Measurements from ENCODE around the gene ADARB2.

Gene ADARB2

DNA sequence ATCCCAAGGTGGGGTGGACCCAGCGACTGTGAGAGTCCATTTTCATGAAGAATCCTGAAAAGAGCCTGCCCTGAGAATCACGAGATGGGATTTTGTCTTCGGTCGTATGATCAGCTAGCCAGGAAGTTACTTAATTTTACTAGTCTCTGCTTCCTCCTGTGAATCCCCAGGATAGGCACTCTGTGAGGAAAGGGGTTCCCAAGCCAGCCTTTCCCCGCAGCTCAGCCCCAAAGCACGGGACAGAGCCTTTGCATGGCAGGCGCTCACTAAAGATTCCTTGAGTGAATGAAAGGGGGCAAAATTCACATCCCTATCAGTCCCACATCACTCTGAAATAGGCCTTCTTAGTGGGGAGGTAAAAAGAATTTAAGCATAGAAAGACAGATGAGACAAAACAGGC, 219.6 kb downstream of the ADARB2 start:
- TF ChIP-seq, protein P1, sequence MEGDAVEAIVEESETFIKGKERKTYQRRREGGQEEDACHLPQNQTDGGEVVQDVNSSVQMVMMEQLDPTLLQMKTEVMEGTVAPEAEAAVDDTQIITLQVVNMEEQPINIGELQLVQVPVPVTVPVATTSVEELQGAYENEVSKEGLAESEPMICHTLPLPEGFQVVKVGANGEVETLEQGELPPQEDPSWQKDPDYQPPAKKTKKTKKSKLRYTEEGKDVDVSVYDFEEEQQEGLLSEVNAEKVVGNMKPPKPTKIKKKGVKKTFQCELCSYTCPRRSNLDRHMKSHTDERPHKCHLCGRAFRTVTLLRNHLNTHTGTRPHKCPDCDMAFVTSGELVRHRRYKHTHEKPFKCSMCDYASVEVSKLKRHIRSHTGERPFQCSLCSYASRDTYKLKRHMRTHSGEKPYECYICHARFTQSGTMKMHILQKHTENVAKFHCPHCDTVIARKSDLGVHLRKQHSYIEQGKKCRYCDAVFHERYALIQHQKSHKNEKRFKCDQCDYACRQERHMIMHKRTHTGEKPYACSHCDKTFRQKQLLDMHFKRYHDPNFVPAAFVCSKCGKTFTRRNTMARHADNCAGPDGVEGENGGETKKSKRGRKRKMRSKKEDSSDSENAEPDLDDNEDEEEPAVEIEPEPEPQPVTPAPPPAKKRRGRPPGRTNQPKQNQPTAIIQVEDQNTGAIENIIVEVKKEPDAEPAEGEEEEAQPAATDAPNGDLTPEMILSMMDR (IDR thresholded peaks at IDR 0.05; ENCODE audit: insufficient read depth, low read length) = no peak
- TF ChIP-seq, protein P2, sequence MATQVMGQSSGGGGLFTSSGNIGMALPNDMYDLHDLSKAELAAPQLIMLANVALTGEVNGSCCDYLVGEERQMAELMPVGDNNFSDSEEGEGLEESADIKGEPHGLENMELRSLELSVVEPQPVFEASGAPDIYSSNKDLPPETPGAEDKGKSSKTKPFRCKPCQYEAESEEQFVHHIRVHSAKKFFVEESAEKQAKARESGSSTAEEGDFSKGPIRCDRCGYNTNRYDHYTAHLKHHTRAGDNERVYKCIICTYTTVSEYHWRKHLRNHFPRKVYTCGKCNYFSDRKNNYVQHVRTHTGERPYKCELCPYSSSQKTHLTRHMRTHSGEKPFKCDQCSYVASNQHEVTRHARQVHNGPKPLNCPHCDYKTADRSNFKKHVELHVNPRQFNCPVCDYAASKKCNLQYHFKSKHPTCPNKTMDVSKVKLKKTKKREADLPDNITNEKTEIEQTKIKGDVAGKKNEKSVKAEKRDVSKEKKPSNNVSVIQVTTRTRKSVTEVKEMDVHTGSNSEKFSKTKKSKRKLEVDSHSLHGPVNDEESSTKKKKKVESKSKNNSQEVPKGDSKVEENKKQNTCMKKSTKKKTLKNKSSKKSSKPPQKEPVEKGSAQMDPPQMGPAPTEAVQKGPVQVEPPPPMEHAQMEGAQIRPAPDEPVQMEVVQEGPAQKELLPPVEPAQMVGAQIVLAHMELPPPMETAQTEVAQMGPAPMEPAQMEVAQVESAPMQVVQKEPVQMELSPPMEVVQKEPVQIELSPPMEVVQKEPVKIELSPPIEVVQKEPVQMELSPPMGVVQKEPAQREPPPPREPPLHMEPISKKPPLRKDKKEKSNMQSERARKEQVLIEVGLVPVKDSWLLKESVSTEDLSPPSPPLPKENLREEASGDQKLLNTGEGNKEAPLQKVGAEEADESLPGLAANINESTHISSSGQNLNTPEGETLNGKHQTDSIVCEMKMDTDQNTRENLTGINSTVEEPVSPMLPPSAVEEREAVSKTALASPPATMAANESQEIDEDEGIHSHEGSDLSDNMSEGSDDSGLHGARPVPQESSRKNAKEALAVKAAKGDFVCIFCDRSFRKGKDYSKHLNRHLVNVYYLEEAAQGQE (IDR thresholded peaks at IDR 0.05; ENCODE audit: insufficient replicate concordance, low read depth) = no peak
- no peak for TF ChIP-seq GABPA (IDR thresholded peaks at IDR 0.05; ENCODE audit: low read depth)
- no peak for TF ChIP-seq POLR2AphosphoS5 (IDR thresholded peaks at IDR 0.05; ENCODE audit: low read depth)
- TF ChIP-seq SPI1 (IDR thresholded peaks at IDR 0.05; ENCODE audit: borderline replicate concordance, low read depth) = no peak
- Histone ChIP-seq H3K27me3 (ENCODE audit: insufficient read depth, poor library complexity, severe bottlenecking) (no peaks in the 10 kb centered on the region), H3K4me3 (replicated peaks; ENCODE audit: insufficient read depth, low read length) (no peak overlapping the region), H3K27ac (replicated peaks) (no peak overlapping the region)
- DNase-seq (ENCODE audit: low read depth in 1 of 2, low spot score in 1 of 2) = no peak

DNA sequence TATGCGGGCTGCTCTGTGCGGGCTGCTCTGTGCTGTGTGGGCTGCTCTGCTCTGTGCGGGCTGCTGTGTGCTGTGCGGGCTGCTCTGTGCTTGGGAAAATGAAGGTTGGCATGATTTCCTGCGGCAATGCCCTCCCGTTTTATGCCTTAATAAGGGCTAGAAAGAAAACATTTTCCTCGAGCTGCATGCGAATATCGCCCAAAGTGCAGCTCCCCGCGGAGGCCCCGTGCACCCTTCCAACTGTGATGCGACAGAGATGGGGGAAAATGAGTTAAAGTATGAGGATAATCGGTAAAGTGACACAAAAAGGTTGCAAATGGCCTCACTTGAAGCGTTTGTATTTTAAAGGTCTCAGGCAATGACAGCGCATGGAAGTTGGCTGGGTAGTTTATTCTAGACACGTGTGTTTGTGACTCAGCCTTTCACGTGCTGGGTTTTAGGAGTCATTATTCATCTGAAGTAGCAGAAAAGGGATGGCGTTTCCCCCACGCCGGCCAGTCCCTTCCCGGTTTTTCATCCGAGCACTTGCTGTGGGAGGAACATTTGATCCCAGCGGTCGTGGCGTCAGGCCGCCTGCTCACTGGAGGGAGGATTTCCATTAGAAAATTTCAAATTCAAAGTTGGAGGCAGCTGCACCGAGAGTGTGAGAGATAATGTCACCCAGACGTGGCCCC, 220.7 kb downstream of the ADARB2 start:
- TF ChIP-seq, protein P2 (IDR thresholded peaks at IDR 0.05; ENCODE audit: insufficient replicate concordance, low read depth) = no peak
- TF ChIP-seq, protein P1 (IDR thresholded peaks at IDR 0.05; ENCODE audit: insufficient read depth, low read length) = no peak
- no peak for TF ChIP-seq SPI1 (IDR thresholded peaks at IDR 0.05; ENCODE audit: borderline replicate concordance, low read depth)
- TF ChIP-seq POLR2AphosphoS5 (IDR thresholded peaks at IDR 0.05; ENCODE audit: low read depth) = no peak
- TF ChIP-seq GABPA (IDR thresholded peaks at IDR 0.05; ENCODE audit: low read depth) = no peak
- Histone ChIP-seq H3K27ac (replicated peaks) (no peak overlapping the region), H3K27me3 (ENCODE audit: insufficient read depth, poor library complexity, severe bottlenecking) (no peaks in the 10 kb centered on the region), H3K4me3 (replicated peaks; ENCODE audit: insufficient read depth, low read length) (no peak overlapping the region)
- DNase-seq (ENCODE audit: low read depth in 1 of 2, low spot score in 1 of 2) = no peak

DNA sequence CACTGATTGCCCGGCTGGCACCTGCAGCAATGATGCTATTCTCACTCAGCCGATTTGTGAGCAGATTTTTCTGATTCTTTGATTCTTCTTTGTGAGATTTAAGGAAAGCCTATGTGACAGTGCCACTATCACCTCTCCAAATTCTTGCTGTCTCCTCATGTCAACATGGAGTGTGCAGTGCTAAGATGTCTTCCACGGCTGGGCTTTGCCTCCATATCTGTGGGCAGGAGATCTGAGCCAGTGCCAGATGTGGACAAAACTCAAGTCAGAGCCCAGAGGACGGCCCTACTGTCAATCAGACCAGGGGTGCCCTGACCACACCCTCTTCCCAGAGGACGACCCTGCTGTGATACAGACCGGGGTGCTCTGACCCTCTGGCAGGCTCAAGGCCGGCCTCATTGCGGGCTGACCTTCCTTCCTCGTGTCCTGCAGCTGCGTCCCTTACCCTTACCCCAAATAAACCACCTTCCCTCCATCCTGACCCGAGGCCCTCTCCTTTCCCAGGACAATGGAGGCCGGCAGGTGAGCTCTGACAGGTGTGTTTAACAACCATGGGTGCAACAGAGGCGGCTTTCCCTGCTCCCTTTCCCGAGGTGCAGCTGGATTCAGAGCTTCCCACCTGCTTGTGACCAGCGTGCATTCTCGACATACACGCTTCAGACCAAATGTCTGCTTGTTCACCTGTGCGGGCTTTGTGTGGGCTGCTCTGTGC, 221.4 kb downstream of the ADARB2 start:
- H3K4me3 ChIP-seq (replicated peaks; ENCODE audit: insufficient read depth, low read length) = no peak overlapping the region
- DNase-seq (ENCODE audit: low read depth in 1 of 2, low spot score in 1 of 2) = no peak
- no peaks in the 10 kb centered on the region for H3K27me3 ChIP-seq (ENCODE audit: insufficient read depth, poor library complexity, severe bottlenecking)
- TF ChIP-seq GABPA (IDR thresholded peaks at IDR 0.05; ENCODE audit: low read depth) = no peak
- TF ChIP-seq, protein P1 (IDR thresholded peaks at IDR 0.05; ENCODE audit: insufficient read depth, low read length) = no peak
- TF ChIP-seq SPI1 (IDR thresholded peaks at IDR 0.05; ENCODE audit: borderline replicate concordance, low read depth) = no peak
- no peak for TF ChIP-seq POLR2AphosphoS5 (IDR thresholded peaks at IDR 0.05; ENCODE audit: low read depth)
- TF ChIP-seq, protein P2 (IDR thresholded peaks at IDR 0.05; ENCODE audit: insufficient replicate concordance, low read depth) = no peak
- H3K27ac ChIP-seq (replicated peaks) = no peak overlapping the region

Data from HL-60 (cell line).